GM12801 (cell line): ENCODE data around the gene CCL2.

Experiments
- TF ChIP-seq, protein P1 (sequence below): IDR thresholded peaks from one replicate; pipeline ENCODE4 v1.5.1; 2011; ENCODE audit warnings: control low read depth; ENCODE audit not compliant: insufficient read length; ENCODE audit errors: extremely low read depth

The CCL2 gene

GRCh38 chr17:34275881-34276280 lies 20.8 kb downstream of the CCL2 start:
- TF ChIP-seq, protein P1, sequence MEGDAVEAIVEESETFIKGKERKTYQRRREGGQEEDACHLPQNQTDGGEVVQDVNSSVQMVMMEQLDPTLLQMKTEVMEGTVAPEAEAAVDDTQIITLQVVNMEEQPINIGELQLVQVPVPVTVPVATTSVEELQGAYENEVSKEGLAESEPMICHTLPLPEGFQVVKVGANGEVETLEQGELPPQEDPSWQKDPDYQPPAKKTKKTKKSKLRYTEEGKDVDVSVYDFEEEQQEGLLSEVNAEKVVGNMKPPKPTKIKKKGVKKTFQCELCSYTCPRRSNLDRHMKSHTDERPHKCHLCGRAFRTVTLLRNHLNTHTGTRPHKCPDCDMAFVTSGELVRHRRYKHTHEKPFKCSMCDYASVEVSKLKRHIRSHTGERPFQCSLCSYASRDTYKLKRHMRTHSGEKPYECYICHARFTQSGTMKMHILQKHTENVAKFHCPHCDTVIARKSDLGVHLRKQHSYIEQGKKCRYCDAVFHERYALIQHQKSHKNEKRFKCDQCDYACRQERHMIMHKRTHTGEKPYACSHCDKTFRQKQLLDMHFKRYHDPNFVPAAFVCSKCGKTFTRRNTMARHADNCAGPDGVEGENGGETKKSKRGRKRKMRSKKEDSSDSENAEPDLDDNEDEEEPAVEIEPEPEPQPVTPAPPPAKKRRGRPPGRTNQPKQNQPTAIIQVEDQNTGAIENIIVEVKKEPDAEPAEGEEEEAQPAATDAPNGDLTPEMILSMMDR, result no peak

DNA sequence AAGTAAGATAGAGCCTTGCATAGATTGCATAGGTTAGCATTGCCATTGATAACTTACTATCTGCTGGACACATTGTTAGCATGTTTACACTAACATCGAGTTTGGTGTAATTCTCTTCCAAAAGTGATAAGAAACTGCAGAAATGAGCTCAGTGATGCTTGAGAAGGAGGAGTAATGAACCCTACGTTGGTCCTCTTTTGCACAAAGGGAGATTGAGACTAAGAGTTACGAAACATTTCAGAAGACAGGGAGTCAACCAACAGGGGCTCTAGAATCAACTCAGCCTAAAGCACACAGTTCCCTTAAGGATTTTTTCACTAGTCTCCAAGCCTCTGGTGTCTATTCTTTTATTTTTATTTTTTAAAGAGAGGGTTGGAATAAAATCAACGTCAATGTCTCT lies 21.7 kb downstream of the CCL2 start:
- TF ChIP-seq, protein P1, result no peak

- TF ChIP-seq, protein P1, result no peak
These were observed 28.5 kb downstream of the CCL2 start for GRCh38 chr17:34283571-34283970.

DNA sequence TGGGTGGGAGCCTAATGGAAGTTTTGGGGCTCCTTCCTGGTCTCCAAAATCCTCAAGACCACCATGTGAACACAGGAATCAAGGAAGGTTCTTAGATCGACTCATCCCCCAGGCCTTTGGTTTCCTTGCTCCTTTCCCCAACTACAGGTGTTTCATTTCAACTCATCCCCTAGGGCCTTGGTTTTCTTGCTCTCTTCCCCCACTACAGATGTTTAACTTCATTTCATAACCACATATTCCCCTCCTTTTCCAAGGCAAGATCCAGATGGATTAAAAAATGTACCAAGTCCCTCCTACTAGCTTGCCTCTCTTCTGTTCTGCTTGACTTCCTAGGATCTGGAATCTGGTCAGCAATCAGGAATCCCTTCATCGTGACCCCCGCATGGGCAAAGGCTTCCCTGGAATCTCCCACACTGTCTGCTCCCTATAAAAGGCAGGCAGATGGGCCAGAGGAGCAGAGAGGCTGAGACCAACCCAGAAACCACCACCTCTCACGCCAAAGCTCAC lies 30.3 kb downstream of the CCL2 start, which contains the start of gene CCL11:
Gene CCL11 (plus strand): TSS at position 457 of the 507 bp plus-strand sequence. CDS start 67 bp downstream, outside the sequence.
- TF ChIP-seq, protein P1, result no peak

DNA sequence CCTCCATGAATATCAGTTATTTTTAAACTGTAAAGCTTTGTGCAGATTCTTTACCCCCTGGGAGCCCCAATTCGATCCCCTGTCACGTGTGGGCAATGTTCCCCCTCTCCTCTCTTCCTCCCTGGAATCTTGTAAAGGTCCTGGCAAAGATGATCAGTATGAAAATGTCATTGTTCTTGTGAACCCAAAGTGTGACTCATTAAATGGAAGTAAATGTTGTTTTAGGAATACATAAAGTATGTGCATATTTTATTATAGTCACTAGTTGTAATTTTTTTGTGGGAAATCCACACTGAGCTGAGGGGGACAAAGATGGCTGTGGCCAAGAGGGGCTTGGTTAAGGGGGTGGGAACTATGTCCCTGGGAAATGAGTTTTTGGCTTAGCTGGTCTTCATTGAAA lies 32.8 kb downstream of the CCL2 start:
- TF ChIP-seq, protein P1, result no peak

DNA sequence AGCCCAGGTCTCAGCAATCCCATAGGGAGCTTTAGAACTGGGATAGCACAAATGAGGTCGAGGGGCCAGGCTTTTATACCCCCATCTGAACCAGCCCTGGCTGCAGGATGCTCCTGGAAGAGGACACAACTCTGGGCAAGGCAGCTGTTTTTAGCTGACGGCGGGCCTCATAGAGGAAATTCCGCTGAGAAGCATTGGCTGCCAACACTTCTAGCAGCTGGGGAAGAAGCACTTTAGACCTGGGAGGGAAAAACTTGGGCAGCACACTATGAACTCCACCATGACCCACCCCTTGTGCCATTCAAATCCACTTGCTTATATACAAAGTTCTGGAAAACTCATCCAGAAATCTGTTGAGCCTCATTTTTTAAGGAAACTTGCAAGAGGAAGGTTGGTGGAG lies 35.5 kb downstream of the CCL2 start:
- TF ChIP-seq, protein P1, result no peak

DNA sequence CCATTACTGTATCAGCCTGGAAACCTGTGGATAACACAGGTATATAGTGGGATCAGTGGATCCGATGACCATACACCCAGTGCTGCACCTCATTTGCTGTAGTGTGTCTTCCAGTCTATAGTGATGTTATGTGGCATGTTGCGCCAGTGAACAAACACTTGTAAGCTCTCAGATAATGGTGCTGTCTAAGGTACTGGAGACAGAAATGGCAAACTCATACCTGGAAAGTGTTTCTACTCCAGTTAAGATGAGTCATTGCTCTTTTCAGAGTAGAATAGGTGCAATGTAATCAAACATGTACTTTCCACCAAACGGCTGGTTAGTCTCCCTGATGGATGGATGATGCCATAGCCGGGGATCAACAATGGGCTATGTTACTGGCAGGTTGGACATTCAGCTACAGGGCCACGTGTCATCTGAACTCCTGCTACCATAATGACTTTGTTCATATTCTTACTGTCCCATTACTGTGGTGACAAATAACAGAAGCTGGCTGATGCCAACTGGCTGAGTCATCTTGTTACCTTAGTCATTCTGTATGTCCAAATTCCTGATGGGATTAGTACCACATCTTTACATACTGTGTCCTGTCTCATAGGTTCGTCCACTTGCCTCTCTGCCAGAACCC lies 36.8 kb downstream of the CCL2 start:
- TF ChIP-seq, protein P1, result no peak
